ENCODE measurements around the gene ZC3H8.

DNA sequence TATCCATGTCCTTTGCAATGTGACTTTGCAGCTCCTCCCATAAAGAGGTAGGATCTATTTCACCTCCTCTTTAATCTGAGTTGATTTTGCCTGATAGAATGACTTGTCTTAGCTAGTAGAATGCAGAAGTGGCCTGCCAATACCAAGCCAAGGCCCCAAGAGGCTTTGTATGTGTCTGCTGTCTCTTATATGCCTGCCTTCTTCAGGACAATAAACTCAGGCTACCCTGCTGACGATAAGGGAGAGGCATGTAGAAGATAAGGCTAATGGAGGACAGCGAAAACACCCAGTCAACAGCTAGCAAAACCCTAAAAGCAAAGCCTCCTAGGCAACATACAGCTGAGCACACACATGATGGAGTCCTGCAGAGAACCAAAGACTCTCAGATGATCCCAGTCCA lies 1.8 kb upstream of the ZC3H8 start:
- TF ChIP-seq CTCF (IDR thresholded peaks at IDR 0.05; ENCODE audit: extremely low read depth in 1 of 2, insufficient read depth in 1 of 2, low read depth in 1 of 2, low read length in 2 of 2) (no peak), POLR2A (IDR thresholded peaks at IDR 0.05; ENCODE audit: low read depth, low read length) (no peak), EZH2 (IDR thresholded peaks at IDR 0.05; ENCODE audit: borderline replicate concordance, low read depth, low read length, severe bottlenecking) (no peak), POLR2AphosphoS5 (IDR thresholded peaks at IDR 0.05; ENCODE audit: insufficient read depth, low read depth, low read length) (no peak), JUN (IDR thresholded peaks at IDR 0.05; ENCODE audit: borderline replicate concordance, insufficient read depth, insufficient read length, low read depth) (no peak), MYC (IDR thresholded peaks at IDR 0.05; ENCODE audit: low read depth, low read length) (no peak), FOS (IDR thresholded peaks at IDR 0.05; ENCODE audit: borderline replicate concordance, insufficient read depth, low read length) (no peak)
- TF ChIP-seq, protein P1, sequence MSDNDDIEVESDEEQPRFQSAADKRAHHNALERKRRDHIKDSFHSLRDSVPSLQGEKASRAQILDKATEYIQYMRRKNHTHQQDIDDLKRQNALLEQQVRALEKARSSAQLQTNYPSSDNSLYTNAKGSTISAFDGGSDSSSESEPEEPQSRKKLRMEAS (IDR thresholded peaks at IDR 0.05; ENCODE audit: insufficient read depth, insufficient read length), result no peak
